WTC11 (cell line): ENCODE data around the gene UNKL.

Experiments
- CTCF ChIP-seq: fragments of 200-600 bp; IDR thresholded peaks from 2 replicates; pipeline ENCODE4 v1.8.0; 2022; ENCODE audit warnings: antibody characterized with exemption
- MAX ChIP-seq: sonication (generic); formaldehyde crosslinking; IDR thresholded peaks from 2 replicates; pipeline ENCODE4 v1.8.0; 2022; ENCODE audit warnings: mild to moderate bottlenecking, missing genetic modification reagents

GRCh38 chr16:1361685-1362360 lies 52.7 kb downstream of the UNKL start:
- TF ChIP-seq CTCF (no peak), MAX (no peak)
